ENCODE measurements around the gene ATP2B1.

ATP2B1 gene

GRCh38 chr12:89663577-89664357 lies 44.9 kb downstream of the ATP2B1 start:
- Mint-ChIP-seq H3K27ac (peak overlapping the region in 1 of 3 experiments; percentile 15), H3K9me3 (no peaks in the 10 kb centered on the region), H3K4me3 (no peak overlapping the region), H3K4me1 (peaks cover 52% of the 10 kb centered on the region), H3K27me3 (ENCODE audit: low read depth) (no peaks in the 10 kb centered on the region), H3K36me3 (ENCODE audit: low read depth) (peaks cover 29% of the 10 kb centered on the region)
- TF ChIP-seq, protein P1, sequence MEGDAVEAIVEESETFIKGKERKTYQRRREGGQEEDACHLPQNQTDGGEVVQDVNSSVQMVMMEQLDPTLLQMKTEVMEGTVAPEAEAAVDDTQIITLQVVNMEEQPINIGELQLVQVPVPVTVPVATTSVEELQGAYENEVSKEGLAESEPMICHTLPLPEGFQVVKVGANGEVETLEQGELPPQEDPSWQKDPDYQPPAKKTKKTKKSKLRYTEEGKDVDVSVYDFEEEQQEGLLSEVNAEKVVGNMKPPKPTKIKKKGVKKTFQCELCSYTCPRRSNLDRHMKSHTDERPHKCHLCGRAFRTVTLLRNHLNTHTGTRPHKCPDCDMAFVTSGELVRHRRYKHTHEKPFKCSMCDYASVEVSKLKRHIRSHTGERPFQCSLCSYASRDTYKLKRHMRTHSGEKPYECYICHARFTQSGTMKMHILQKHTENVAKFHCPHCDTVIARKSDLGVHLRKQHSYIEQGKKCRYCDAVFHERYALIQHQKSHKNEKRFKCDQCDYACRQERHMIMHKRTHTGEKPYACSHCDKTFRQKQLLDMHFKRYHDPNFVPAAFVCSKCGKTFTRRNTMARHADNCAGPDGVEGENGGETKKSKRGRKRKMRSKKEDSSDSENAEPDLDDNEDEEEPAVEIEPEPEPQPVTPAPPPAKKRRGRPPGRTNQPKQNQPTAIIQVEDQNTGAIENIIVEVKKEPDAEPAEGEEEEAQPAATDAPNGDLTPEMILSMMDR (IDR thresholded peaks at IDR 0.05; ENCODE audit: unreplicated experiment in 3 of 3) = no peak

GRCh38 chr12:89662623-89663022 lies 46.0 kb downstream of the ATP2B1 start:
- Mint-ChIP-seq H3K27me3 (ENCODE audit: low read depth) (no peaks in the 10 kb centered on the region), H3K9me3 (no peaks in the 10 kb centered on the region), H3K4me3 (no peak overlapping the region)

DNA sequence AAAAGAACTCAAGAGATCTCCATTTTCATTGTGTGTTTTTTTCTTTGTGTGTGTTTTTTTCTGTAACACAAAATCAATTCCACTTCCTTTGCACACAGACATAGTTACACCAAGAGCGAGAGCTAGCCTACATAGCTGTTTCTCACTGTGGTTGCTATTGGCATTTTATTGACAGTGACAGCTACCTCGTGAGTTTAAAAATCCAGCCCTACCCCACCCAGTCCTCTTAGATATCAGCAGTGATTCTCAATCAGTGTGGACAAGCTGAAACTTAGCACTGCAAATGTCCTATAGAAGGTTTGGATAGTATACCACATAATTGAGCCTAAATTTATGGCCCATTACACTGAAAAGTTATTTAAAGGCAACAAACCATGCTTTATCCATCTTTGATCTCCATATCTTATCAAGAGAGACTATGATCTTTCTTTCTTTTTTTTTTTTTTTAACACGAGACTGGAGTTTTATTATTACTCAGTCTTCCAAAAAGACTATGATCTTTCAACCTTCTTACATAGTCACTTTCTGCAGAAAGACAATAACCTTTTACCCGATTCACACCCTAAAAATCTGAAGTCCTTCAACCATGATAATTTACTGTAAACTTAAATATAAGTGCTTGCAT lies 46.8 kb downstream of the ATP2B1 start:
- H3K36me3 Mint-ChIP-seq (ENCODE audit: low read depth) = peaks cover 13% of the 10 kb centered on the region

More at GRCh38 chr12:89662623-89663022, 46.0 kb downstream of the ATP2B1 start:
- peaks cover 60% of the 10 kb centered on the region for H3K4me1 Mint-ChIP-seq
- H3K36me3 Mint-ChIP-seq (ENCODE audit: low read depth) = peaks cover 21% of the 10 kb centered on the region
- TF ChIP-seq, protein P1 (IDR thresholded peaks at IDR 0.05; ENCODE audit: unreplicated experiment in 3 of 3) = no peak
- no peak overlapping the region for H3K27ac Mint-ChIP-seq

GRCh38 chr12:89657739-89658138 lies 50.9 kb downstream of the ATP2B1 start:
- Mint-ChIP-seq H3K27ac (no peak overlapping the region), H3K9me3 (no peaks in the 10 kb centered on the region), H3K27me3 (ENCODE audit: low read depth) (no peaks in the 10 kb centered on the region), H3K4me1 (peaks cover 59% of the 10 kb centered on the region), H3K4me3 (no peak overlapping the region), H3K36me3 (ENCODE audit: low read depth) (peaks cover 31% of the 10 kb centered on the region)
- TF ChIP-seq, protein P1 (IDR thresholded peaks at IDR 0.05; ENCODE audit: unreplicated experiment in 3 of 3) = no peak

More for the DNA sequence above, 46.8 kb downstream of the ATP2B1 start:
- TF ChIP-seq, protein P1 (IDR thresholded peaks at IDR 0.05; ENCODE audit: unreplicated experiment in 3 of 3) = no peak
- H3K27ac Mint-ChIP-seq = peak overlapping the region in 2 of 3 experiments; percentile 4 to 15
- peaks cover 61% of the 10 kb centered on the region for H3K4me1 Mint-ChIP-seq
- no peaks in the 10 kb centered on the region for H3K27me3 Mint-ChIP-seq (ENCODE audit: low read depth)
- H3K4me3 Mint-ChIP-seq = no peak overlapping the region
- H3K9me3 Mint-ChIP-seq = no peaks in the 10 kb centered on the region

- Mint-ChIP-seq H3K36me3 (ENCODE audit: low read depth) (peaks cover 38% of the 10 kb centered on the region), H3K27ac (peak overlapping the region; percentile 1 to 3 (median 1)), H3K27me3 (ENCODE audit: low read depth) (no peaks in the 10 kb centered on the region)
Measured at GRCh38 chr12:89657066-89657465, 51.6 kb downstream of the ATP2B1 start.

More at GRCh38 chr12:89657066-89657465, 51.6 kb downstream of the ATP2B1 start:
- peaks cover 56% of the 10 kb centered on the region for H3K4me1 Mint-ChIP-seq
- no peaks in the 10 kb centered on the region for H3K9me3 Mint-ChIP-seq
- H3K4me3 Mint-ChIP-seq = no peak overlapping the region
- TF ChIP-seq, protein P1 (IDR thresholded peaks at IDR 0.05; ENCODE audit: unreplicated experiment in 3 of 3) = no peak
